Measurements from ENCODE around the gene ZNF761. TPM values are rescaled to one million over a fixed set of nuclear protein-coding genes. Genes with fewer than 3 reads are reported as not detected.
A peak's percentile ranks its signal among the peaks of the same experiment; 100 is the strongest.

Gene ZNF761
- total and polyA plus RNA-seq, 2 of the 13 experiments (the other 11 are each of a cell fraction or from before 2014, with no cell fraction given): 11.6 to 16.2 TPM

DNA sequence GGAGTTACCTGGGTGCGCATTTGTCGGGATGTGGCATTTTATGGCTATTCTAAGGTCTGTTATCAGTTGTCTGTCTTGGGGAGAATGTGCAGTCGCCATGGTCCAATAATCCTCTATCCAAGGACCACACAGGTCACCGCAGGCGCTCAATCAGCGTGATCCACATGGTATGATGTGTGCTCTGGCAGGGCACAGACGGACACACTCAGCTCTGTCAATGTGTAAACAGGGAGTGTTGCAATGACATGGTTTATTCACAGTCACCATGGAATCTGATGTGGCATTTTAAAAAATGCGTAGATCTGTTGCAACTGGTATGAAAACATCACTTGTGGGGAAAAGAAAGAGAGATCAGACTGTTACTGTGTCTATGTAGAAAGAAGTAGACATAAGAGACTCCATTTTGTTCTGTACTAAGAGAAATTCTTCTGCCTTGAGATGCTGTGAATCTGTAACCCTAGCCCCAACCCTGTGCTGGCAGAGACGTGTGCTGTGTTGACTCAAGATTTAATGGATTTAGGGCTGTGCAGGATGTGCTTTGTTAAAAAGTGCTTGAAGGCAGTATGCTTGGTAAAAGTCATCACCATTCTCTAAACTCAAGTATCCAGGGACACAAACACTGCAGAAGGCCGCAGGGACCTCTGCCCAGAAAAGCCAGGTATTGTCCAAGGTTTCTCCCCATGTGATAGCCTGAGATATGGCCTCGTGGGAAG lies 65.7 kb downstream of the ZNF761 start (continued):
- TF ChIP-seq, protein P1, sequence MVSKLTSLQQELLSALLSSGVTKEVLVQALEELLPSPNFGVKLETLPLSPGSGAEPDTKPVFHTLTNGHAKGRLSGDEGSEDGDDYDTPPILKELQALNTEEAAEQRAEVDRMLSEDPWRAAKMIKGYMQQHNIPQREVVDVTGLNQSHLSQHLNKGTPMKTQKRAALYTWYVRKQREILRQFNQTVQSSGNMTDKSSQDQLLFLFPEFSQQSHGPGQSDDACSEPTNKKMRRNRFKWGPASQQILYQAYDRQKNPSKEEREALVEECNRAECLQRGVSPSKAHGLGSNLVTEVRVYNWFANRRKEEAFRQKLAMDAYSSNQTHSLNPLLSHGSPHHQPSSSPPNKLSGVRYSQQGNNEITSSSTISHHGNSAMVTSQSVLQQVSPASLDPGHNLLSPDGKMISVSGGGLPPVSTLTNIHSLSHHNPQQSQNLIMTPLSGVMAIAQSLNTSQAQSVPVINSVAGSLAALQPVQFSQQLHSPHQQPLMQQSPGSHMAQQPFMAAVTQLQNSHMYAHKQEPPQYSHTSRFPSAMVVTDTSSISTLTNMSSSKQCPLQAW (CRISPR knock-in tag; IDR thresholded peaks at IDR 0.05): peak; percentile 70
- peak; percentile 79 for TF ChIP-seq PITX1 (CRISPR knock-in tag; IDR thresholded peaks at IDR 0.05)
- peak; percentile 88 for TF ChIP-seq GATAD2A (CRISPR knock-in tag; IDR thresholded peaks at IDR 0.05)
- TF ChIP-seq, protein P2, sequence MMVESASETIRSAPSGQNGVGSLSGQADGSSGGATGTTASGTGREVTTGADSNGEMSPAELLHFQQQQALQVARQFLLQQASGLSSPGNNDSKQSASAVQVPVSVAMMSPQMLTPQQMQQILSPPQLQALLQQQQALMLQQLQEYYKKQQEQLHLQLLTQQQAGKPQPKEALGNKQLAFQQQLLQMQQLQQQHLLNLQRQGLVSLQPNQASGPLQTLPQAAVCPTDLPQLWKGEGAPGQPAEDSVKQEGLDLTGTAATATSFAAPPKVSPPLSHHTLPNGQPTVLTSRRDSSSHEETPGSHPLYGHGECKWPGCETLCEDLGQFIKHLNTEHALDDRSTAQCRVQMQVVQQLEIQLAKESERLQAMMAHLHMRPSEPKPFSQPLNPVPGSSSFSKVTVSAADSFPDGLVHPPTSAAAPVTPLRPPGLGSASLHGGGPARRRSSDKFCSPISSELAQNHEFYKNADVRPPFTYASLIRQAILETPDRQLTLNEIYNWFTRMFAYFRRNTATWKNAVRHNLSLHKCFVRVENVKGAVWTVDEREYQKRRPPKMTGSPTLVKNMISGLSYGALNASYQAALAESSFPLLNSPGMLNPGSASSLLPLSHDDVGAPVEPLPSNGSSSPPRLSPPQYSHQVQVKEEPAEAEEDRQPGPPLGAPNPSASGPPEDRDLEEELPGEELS (CRISPR knock-in tag; IDR thresholded peaks at IDR 0.05): peak; percentile 52
- peak; percentile 21; a peak in 1 of 4 replicates for TF ChIP-seq POLR2A (IDR thresholded peaks at IDR 0.05; ENCODE audit: insufficient read depth in 1 of 2, low read depth in 2 of 2, low read length in 2 of 2)
- 0 out of 2 replicates have a peak, but pooled peaks have one; percentile 64 for TF ChIP-seq KAT8 (CRISPR knock-in tag; IDR thresholded peaks at IDR 0.05)
- peak; percentile 62; the same call in 1 of the 2 replicates for TF ChIP-seq SOX5 (CRISPR knock-in tag; IDR thresholded peaks at IDR 0.05; ENCODE audit: borderline replicate concordance)
- TF ChIP-seq MAFF (IDR thresholded peaks at IDR 0.05; ENCODE audit: low read depth, low read length): peak; percentile 47; the same call in 1 of the 2 replicates
- TF ChIP-seq SALL1 (CRISPR knock-in tag; IDR thresholded peaks at IDR 0.05): peak; percentile 92
- peak; percentile 55; the same call in 1 of the 2 replicates for TF ChIP-seq CBX5 (CRISPR knock-in tag; IDR thresholded peaks at IDR 0.05; ENCODE audit: borderline replicate concordance)
- TF ChIP-seq TEAD3 (CRISPR knock-in tag; optimal IDR thresholded peaks at IDR 0.05; ENCODE audit: borderline replicate concordance): peak; percentile 83
- 0 out of 2 replicates have a peak, but pooled peaks have one; percentile 39 for TF ChIP-seq ZNF350 (CRISPR knock-in tag; IDR thresholded peaks at IDR 0.05; ENCODE audit: borderline replicate concordance, low read depth)
- peak; percentile 75 for TF ChIP-seq FOXP1 (IDR thresholded peaks at IDR 0.05)
- peak; percentile 76 for TF ChIP-seq FOXP1 (CRISPR knock-in tag; IDR thresholded peaks at IDR 0.05)
- TF ChIP-seq CEBPB (IDR thresholded peaks at IDR 0.05; ENCODE audit: borderline replicate concordance, low read depth, low read length): peak; percentile 97
- TF ChIP-seq, protein P3, sequence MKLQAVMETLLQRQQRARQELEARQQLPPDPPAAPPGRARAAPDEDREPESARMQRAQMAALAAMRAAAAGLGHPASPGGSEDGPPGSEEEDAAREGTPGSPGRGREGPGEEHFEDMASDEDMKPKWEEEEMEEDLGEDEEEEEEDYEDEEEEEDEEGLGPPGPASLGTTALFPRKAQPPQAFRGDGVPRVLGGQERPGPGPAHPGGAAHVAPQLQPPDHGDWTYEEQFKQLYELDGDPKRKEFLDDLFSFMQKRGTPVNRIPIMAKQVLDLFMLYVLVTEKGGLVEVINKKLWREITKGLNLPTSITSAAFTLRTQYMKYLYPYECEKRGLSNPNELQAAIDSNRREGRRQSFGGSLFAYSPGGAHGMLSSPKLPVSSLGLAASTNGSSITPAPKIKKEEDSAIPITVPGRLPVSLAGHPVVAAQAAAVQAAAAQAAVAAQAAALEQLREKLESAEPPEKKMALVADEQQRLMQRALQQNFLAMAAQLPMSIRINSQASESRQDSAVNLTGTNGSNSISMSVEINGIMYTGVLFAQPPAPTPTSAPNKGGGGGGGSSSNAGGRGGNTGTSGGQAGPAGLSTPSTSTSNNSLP (IDR thresholded peaks at IDR 0.05; ENCODE audit: low read depth, low read length): peak; percentile 91
- TF ChIP-seq, protein P4, sequence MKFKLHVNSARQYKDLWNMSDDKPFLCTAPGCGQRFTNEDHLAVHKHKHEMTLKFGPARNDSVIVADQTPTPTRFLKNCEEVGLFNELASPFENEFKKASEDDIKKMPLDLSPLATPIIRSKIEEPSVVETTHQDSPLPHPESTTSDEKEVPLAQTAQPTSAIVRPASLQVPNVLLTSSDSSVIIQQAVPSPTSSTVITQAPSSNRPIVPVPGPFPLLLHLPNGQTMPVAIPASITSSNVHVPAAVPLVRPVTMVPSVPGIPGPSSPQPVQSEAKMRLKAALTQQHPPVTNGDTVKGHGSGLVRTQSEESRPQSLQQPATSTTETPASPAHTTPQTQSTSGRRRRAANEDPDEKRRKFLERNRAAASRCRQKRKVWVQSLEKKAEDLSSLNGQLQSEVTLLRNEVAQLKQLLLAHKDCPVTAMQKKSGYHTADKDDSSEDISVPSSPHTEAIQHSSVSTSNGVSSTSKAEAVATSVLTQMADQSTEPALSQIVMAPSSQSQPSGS (CRISPR knock-in tag; IDR thresholded peaks at IDR 0.05): 0 out of 2 replicates have a peak, but pooled peaks have one; percentile 16
- TF ChIP-seq RARA (CRISPR knock-in tag; IDR thresholded peaks at IDR 0.05): peak; percentile 60
- TF ChIP-seq, protein P5, sequence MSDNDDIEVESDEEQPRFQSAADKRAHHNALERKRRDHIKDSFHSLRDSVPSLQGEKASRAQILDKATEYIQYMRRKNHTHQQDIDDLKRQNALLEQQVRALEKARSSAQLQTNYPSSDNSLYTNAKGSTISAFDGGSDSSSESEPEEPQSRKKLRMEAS (IDR thresholded peaks at IDR 0.05): peak; percentile 78; the same call in 1 of the 2 replicates
- peak in 1 of 2 experiments; percentile 55; a peak in 1 of 4 replicates for TF ChIP-seq EP300 (IDR thresholded peaks at IDR 0.05; ENCODE audit: low read depth in 2 of 2, low read length in 2 of 2)
- 0 out of 2 replicates have a peak, but pooled peaks have one; percentile 37 for TF ChIP-seq EP300 (CRISPR knock-in tag; IDR thresholded peaks at IDR 0.05; ENCODE audit: borderline replicate concordance)
- peak; percentile 73; the same call in 1 of the 2 replicates for TF ChIP-seq HDAC2 (CRISPR knock-in tag; IDR thresholded peaks at IDR 0.05)
- peak; percentile 69 for TF ChIP-seq NCOA2 (CRISPR knock-in tag; IDR thresholded peaks at IDR 0.05)
- 0 out of 4 replicates have a peak, but pooled peaks of 1 of the 2 experiments have one; percentile 29 for TF ChIP-seq KLF16 (CRISPR knock-in tag; IDR thresholded peaks at IDR 0.05)

Data from HepG2 (cell line).